Measurements from ENCODE around the gene GOLM1. TPM values are rescaled to one million over a fixed set of nuclear protein-coding genes. Genes with fewer than 3 reads are reported as not detected.

The GOLM1 gene
- total RNA-seq, 5 donors from 2014 or later (not counting 1 experiment from before 2014, with no cell fraction given) = 0.75 to 2.4 (median 1.5) TPM

GRCh38 chr9:86034863-86035734 lies 64.3 kb downstream of the GOLM1 start:
- Mint-ChIP-seq H3K36me3 (no peaks in the 10 kb centered on the region), H3K4me1 (no peaks in the 10 kb centered on the region), H3K9me3 (no peaks in the 10 kb centered on the region), H3K4me3 (no peak overlapping the region), H3K27ac (no peak overlapping the region), H3K27me3 (peaks cover 2 to 4% of the 10 kb centered on the region in 2 donors)
- no peaks in the 10 kb centered on the region for H3K36me3 ChIP-seq (ENCODE audit: control insufficient read depth in 2 of 2, extremely low read depth in 1 of 2, insufficient read depth in 1 of 2, low read length in 1 of 2)
- no peak overlapping the region for H3K27ac ChIP-seq (ENCODE audit: low read length)
- ATAC-seq (replicated peaks in 1 of 4) = no peak
- no peaks in the 10 kb centered on the region for H3K9me3 ChIP-seq
- 78% methylated on average over 8 of the region's 17 CpGs for WGBS (ENCODE audit: insufficient coverage)
- H3K4me1 ChIP-seq (ENCODE audit: control insufficient read depth in 1 of 2, extremely low read depth in 1 of 2, insufficient read depth in 2 of 2, low read length in 2 of 2) = no peaks in the 10 kb centered on the region
- ChIA-PET CTCF (interaction anchor here in 1 of 2 donors (0.6 kb wide), 1 partner anchor 135 kb away, joined by 7 read pairs; no protein-coding TSS in a partner anchor), POLR2A (interaction anchor here in 1 of 2 donors (0.6 kb wide), 1 partner anchor 99 kb away, joined by 5 read pairs; no protein-coding TSS in a partner anchor)
- no peak for DNase-seq
- no peak overlapping the region for H3K4me3 ChIP-seq (ENCODE audit: control insufficient read depth in 1 of 2, extremely low read depth in 1 of 2, low read length in 1 of 2)
- H3K27me3 ChIP-seq (replicated peaks in 1 of 2; ENCODE audit: control insufficient read depth in 2 of 2, extremely low read depth in 1 of 2, insufficient read depth in 2 of 2, low read length in 1 of 2) = peaks cover 0 to 4% of the 10 kb centered on the region in 2 experiments

- Histone ChIP-seq H3K27ac (ENCODE audit: low read length) (no peak overlapping the region), H3K4me1 (ENCODE audit: control insufficient read depth in 1 of 2, extremely low read depth in 1 of 2, insufficient read depth in 2 of 2, low read length in 2 of 2) (peaks cover 0 to 4% of the 10 kb centered on the region in 2 experiments), H3K4me3 (ENCODE audit: control insufficient read depth in 1 of 2, extremely low read depth in 1 of 2, low read length in 1 of 2) (no peak overlapping the region), H3K36me3 (ENCODE audit: control insufficient read depth in 2 of 2, extremely low read depth in 1 of 2, insufficient read depth in 1 of 2, low read length in 1 of 2) (peaks cover 0 to 10% of the 10 kb centered on the region in 2 donors), H3K27me3 (replicated peaks in 1 of 2; ENCODE audit: control insufficient read depth in 2 of 2, extremely low read depth in 1 of 2, insufficient read depth in 2 of 2, low read length in 1 of 2) (no peaks in the 10 kb centered on the region), H3K9me3 (no peaks in the 10 kb centered on the region)
- ChIA-PET CTCF (no interaction called here), POLR2A (no interaction called here)
- ATAC-seq (replicated peaks in 1 of 4) (no peak), DNase-seq (no peak)
- no CpG with 5 or more reads among the region's 4 CpGs for WGBS (ENCODE audit: insufficient coverage)
- H3K4me1 Mint-ChIP-seq = peaks cover 3% of the 10 kb centered on the region in 3 donors
- no peak overlapping the region for H3K4me3 Mint-ChIP-seq
- peaks cover 57% of the 10 kb centered on the region for H3K36me3 Mint-ChIP-seq
- H3K27me3 Mint-ChIP-seq = no peaks in the 10 kb centered on the region
- H3K27ac Mint-ChIP-seq = no peak overlapping the region
- H3K9me3 Mint-ChIP-seq = peaks cover 0 to 5% (median 3%) of the 10 kb centered on the region in 3 donors
Measured at GRCh38 chr9:86027767-86028166, 71.6 kb downstream of the GOLM1 start.

GRCh38 chr9:86022687-86023266 lies 76.6 kb downstream of the GOLM1 start:
- WGBS (ENCODE audit: insufficient coverage) = no CpG with 5 or more reads among the region's 3 CpGs
- peak in 6 of 35 experiments; percentile 7 to 33 (median 13) for DNase-seq
- Histone ChIP-seq H3K36me3 (ENCODE audit: control insufficient read depth in 2 of 2, extremely low read depth in 1 of 2, insufficient read depth in 1 of 2, low read length in 1 of 2) (peaks cover 0 to 31% of the 10 kb centered on the region in 2 donors), H3K27me3 (replicated peaks in 1 of 2; ENCODE audit: control insufficient read depth in 2 of 2, extremely low read depth in 1 of 2, insufficient read depth in 2 of 2, low read length in 1 of 2) (no peaks in the 10 kb centered on the region), H3K9me3 (no peaks in the 10 kb centered on the region), H3K4me3 (ENCODE audit: control insufficient read depth in 1 of 2, extremely low read depth in 1 of 2, low read length in 1 of 2) (no peak overlapping the region), H3K27ac (ENCODE audit: low read length) (no peak overlapping the region), H3K4me1 (ENCODE audit: control insufficient read depth in 1 of 2, extremely low read depth in 1 of 2, insufficient read depth in 2 of 2, low read length in 2 of 2) (peaks cover 3 to 10% of the 10 kb centered on the region in 2 experiments)
- peak overlapping the region; percentile 47 to 57 for H3K27ac Mint-ChIP-seq
- peaks cover 0 to 4% (median 3%) of the 10 kb centered on the region in 3 donors for H3K9me3 Mint-ChIP-seq
- H3K4me1 Mint-ChIP-seq = peaks cover 21 to 24% (median 23%) of the 10 kb centered on the region in 3 donors
- H3K27me3 Mint-ChIP-seq = no peaks in the 10 kb centered on the region
- ATAC-seq (replicated peaks in 1 of 4) = peak; percentile 57 to 78 (median 65)
- no peak overlapping the region for H3K4me3 Mint-ChIP-seq
- ChIA-PET CTCF (no interaction called here), POLR2A (no interaction called here)
- peaks cover 73% of the 10 kb centered on the region for H3K36me3 Mint-ChIP-seq

GRCh38 chr9:86021166-86021565 lies 78.2 kb downstream of the GOLM1 start:
- no peak for DNase-seq
- Histone ChIP-seq H3K36me3 (ENCODE audit: control insufficient read depth in 2 of 2, extremely low read depth in 1 of 2, insufficient read depth in 1 of 2, low read length in 1 of 2) (peaks cover 0 to 40% of the 10 kb centered on the region in 2 donors), H3K27ac (ENCODE audit: low read length) (no peak overlapping the region), H3K4me3 (ENCODE audit: control insufficient read depth in 1 of 2, extremely low read depth in 1 of 2, low read length in 1 of 2) (no peak overlapping the region), H3K4me1 (ENCODE audit: control insufficient read depth in 1 of 2, extremely low read depth in 1 of 2, insufficient read depth in 2 of 2, low read length in 2 of 2) (peaks cover 3 to 10% of the 10 kb centered on the region in 2 experiments), H3K27me3 (replicated peaks in 1 of 2; ENCODE audit: control insufficient read depth in 2 of 2, extremely low read depth in 1 of 2, insufficient read depth in 2 of 2, low read length in 1 of 2) (no peaks in the 10 kb centered on the region), H3K9me3 (no peaks in the 10 kb centered on the region)
- H3K36me3 Mint-ChIP-seq = peaks cover 70% of the 10 kb centered on the region
- H3K9me3 Mint-ChIP-seq = no peaks in the 10 kb centered on the region
- ATAC-seq (replicated peaks in 1 of 4) = no peak
- H3K27me3 Mint-ChIP-seq = no peaks in the 10 kb centered on the region
- no peak overlapping the region for H3K4me3 Mint-ChIP-seq
- peaks cover 21 to 24% (median 23%) of the 10 kb centered on the region in 3 donors for H3K4me1 Mint-ChIP-seq
- ChIA-PET POLR2A (no interaction called here), CTCF (no interaction called here)
- 100% methylated on average over 1 of the region's 6 CpGs for WGBS (ENCODE audit: insufficient coverage)
- peak overlapping the region in 1 of 2 donors; percentile 72 for H3K27ac Mint-ChIP-seq

GRCh38 chr9:86020731-86021130 lies 78.6 kb downstream of the GOLM1 start:
- CTCF ChIA-PET = no interaction called here

GRCh38 chr9:86009133-86009532 lies 90.2 kb downstream of the GOLM1 start:
- Histone ChIP-seq H3K9me3 (peaks cover 3% of the 10 kb centered on the region), H3K4me1 (ENCODE audit: control insufficient read depth in 1 of 2, extremely low read depth in 1 of 2, insufficient read depth in 2 of 2, low read length in 2 of 2) (no peaks in the 10 kb centered on the region), H3K27me3 (replicated peaks in 1 of 2; ENCODE audit: control insufficient read depth in 2 of 2, extremely low read depth in 1 of 2, insufficient read depth in 2 of 2, low read length in 1 of 2) (no peaks in the 10 kb centered on the region), H3K4me3 (ENCODE audit: control insufficient read depth in 1 of 2, extremely low read depth in 1 of 2, low read length in 1 of 2) (no peak overlapping the region), H3K27ac (ENCODE audit: low read length) (no peak overlapping the region), H3K36me3 (ENCODE audit: control insufficient read depth in 2 of 2, extremely low read depth in 1 of 2, insufficient read depth in 1 of 2, low read length in 1 of 2) (peaks cover 0 to 46% of the 10 kb centered on the region in 2 donors)
- ATAC-seq (replicated peaks in 1 of 4) (no peak), DNase-seq (no peak)
- no peaks in the 10 kb centered on the region for H3K4me1 Mint-ChIP-seq
- no peaks in the 10 kb centered on the region for H3K27me3 Mint-ChIP-seq
- CTCF ChIA-PET = no interaction called here
- peaks cover 58% of the 10 kb centered on the region for H3K36me3 Mint-ChIP-seq
- H3K27ac Mint-ChIP-seq = no peak overlapping the region
- POLR2A ChIA-PET = interaction anchor here in 1 of 2 donors (0.7 kb wide), 1 partner anchor 11 kb away, joined by 3 read pairs; no protein-coding TSS in a partner anchor
- whole genome bisulfite sequencing (ENCODE audit: insufficient coverage) = 100% methylated on average over 1 of the region's 2 CpGs
- H3K4me3 Mint-ChIP-seq = no peak overlapping the region
- peaks cover 0 to 10% (median 2%) of the 10 kb centered on the region in 3 donors for H3K9me3 Mint-ChIP-seq

More at GRCh38 chr9:86020731-86021130, 78.6 kb downstream of the GOLM1 start:
- no peak overlapping the region for H3K4me3 ChIP-seq (ENCODE audit: control insufficient read depth in 1 of 2, extremely low read depth in 1 of 2, low read length in 1 of 2)
- H3K9me3 ChIP-seq = no peaks in the 10 kb centered on the region
- ATAC-seq (replicated peaks in 1 of 4) = no peak
- POLR2A ChIA-PET = no interaction called here
- H3K27me3 ChIP-seq (replicated peaks in 1 of 2; ENCODE audit: control insufficient read depth in 2 of 2, extremely low read depth in 1 of 2, insufficient read depth in 2 of 2, low read length in 1 of 2) = no peaks in the 10 kb centered on the region
- Mint-ChIP-seq H3K36me3 (peaks cover 65% of the 10 kb centered on the region), H3K4me3 (no peak overlapping the region), H3K4me1 (peaks cover 21 to 24% (median 23%) of the 10 kb centered on the region in 3 donors), H3K9me3 (no peaks in the 10 kb centered on the region), H3K27me3 (no peaks in the 10 kb centered on the region), H3K27ac (peak overlapping the region in 1 of 2 donors; percentile 30)
- DNase-seq = no peak
- peaks cover 3 to 10% of the 10 kb centered on the region in 2 experiments for H3K4me1 ChIP-seq (ENCODE audit: control insufficient read depth in 1 of 2, extremely low read depth in 1 of 2, insufficient read depth in 2 of 2, low read length in 2 of 2)
- no peak overlapping the region for H3K27ac ChIP-seq (ENCODE audit: low read length)
- peaks cover 0 to 40% of the 10 kb centered on the region in 2 donors for H3K36me3 ChIP-seq (ENCODE audit: control insufficient read depth in 2 of 2, extremely low read depth in 1 of 2, insufficient read depth in 1 of 2, low read length in 1 of 2)
- no CpG with 5 or more reads among the region's 1 CpG for WGBS (ENCODE audit: insufficient coverage)

Measured in T-cell (primary cell).